ENCODE results near the gene ZNF646.

DNA sequence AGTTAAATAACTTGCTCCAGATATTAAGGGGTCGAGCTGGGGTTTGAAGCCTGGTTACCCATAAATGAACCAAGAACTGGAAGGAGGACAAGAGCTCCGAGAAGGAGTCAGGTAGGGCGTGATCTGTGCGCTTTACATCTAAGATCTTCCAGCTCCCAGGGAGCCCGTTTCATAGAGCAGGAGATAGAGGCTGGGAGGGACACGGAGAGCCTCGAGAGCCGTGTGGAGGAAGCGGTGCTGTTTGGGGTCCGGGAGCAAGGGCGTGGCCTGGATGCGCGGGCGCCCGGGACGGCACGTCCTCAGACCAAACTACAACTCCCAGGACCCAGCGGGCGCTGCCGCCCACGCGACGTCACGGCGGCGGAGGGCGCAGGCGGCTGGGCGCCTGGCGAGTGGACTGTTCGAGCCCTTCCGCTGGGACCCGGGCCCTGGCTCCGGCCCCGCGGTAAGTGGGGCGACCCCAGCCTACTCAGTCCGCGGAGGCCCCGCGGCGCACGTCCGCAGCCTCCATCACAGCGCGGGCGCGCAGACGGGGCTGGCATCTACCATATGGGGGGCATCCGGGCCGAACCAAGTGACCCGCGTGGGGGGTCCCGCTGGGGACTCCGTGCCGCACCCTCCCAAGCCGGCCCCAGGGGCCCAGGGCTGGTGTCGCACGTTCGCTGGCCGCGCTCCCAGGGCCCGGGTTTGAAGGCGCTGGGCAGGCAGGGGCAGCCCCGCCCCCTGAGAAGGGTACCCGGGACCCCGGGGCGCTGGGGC is 34.0 kb downstream of the ZNF646 start, which contains the start of gene BCKDK:
- TF ChIP-seq, protein P1, sequence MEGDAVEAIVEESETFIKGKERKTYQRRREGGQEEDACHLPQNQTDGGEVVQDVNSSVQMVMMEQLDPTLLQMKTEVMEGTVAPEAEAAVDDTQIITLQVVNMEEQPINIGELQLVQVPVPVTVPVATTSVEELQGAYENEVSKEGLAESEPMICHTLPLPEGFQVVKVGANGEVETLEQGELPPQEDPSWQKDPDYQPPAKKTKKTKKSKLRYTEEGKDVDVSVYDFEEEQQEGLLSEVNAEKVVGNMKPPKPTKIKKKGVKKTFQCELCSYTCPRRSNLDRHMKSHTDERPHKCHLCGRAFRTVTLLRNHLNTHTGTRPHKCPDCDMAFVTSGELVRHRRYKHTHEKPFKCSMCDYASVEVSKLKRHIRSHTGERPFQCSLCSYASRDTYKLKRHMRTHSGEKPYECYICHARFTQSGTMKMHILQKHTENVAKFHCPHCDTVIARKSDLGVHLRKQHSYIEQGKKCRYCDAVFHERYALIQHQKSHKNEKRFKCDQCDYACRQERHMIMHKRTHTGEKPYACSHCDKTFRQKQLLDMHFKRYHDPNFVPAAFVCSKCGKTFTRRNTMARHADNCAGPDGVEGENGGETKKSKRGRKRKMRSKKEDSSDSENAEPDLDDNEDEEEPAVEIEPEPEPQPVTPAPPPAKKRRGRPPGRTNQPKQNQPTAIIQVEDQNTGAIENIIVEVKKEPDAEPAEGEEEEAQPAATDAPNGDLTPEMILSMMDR (IDR thresholded peaks at IDR 0.05): no peak
- TF ChIP-seq ZFX (IDR thresholded peaks at IDR 0.05; ENCODE audit: borderline replicate concordance): no peak
